ENCODE data around the gene TBL1X. TPM values are rescaled to one million over a fixed set of nuclear protein-coding genes. Genes with fewer than 3 reads are reported as not detected.

Gene TBL1X
- total and polyA plus RNA-seq, 2 of the 4 experiments (the other 2 are of a cell fraction), result 16.2 to 20.8 TPM

DNA sequence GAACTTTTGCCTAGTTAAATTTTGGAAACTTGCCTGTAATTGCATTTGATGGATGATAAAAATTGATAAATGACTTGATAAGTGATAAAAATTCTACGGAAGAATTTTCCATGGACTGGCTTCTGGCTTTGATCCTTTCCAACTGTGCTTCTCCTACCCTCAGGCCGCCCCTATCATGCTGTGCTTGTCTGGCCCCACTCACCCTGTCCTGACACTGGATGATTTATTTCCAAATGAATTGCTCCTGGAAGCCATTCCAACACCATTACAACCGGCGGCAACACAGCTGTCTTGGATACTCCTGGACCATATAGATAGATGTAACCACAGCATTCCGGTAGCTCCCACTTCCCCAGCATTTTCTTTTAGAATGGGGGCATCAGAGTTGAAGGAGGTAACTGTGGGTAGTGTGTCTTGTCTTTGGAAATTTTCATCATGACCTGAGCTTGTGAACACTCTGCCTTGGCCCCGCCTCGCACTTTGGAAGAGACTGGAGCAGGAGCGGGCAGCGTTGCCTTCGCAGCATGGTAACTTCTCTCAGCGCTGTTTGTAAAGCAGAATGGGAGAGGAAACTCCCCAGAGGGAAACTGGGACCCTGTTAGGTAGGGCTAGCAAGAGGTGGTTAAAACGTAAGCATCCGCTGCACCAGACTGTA is 77.4 kb downstream of the TBL1X start:
- Histone ChIP-seq H3K9me3 (ENCODE audit: control insufficient read depth, insufficient read depth, low read length) (no peaks in the 10 kb centered on the region; the same call in 1 of the 2 replicates), H2BK15ac (ENCODE audit: low read depth, low read length) (no peak overlapping the region), H3K4ac (ENCODE audit: low read depth, low read length) (no peak overlapping the region), H3K4me1 (ENCODE audit: control insufficient read depth, insufficient read depth, low read length) (no peaks in the 10 kb centered on the region), H4K8ac (ENCODE audit: low read depth in 2 of 2, low read length in 2 of 2) (no peak overlapping the region), H2AK9ac (replicated peaks; ENCODE audit: low read depth, low read length, poor library complexity) (no peak overlapping the region), H2BK5ac (ENCODE audit: low read depth, low read length, poor library complexity, severe bottlenecking) (no peak overlapping the region), H3K27me3 (ENCODE audit: control insufficient read depth, insufficient read depth, low read length) (no peaks in the 10 kb centered on the region), H3K36me3 (ENCODE audit: control insufficient read depth, insufficient read depth, low read length) (no peaks in the 10 kb centered on the region; the same call in none of the 2 replicates), H4K5ac (ENCODE audit: low read depth, low read length) (no peak overlapping the region), H3K18ac (ENCODE audit: low read depth, low read length) (no peak overlapping the region), H3K4me2 (ENCODE audit: low read depth, low read length) (no peak overlapping the region), H2BK20ac (ENCODE audit: low read depth, low read length) (no peak overlapping the region), H4K91ac (ENCODE audit: insufficient read depth, low read depth, low read length) (no peak overlapping the region), H3K9ac (ENCODE audit: low read depth, low read length) (no peak overlapping the region), H4K20me1 (ENCODE audit: insufficient read depth, low read length) (peaks cover 19% of the 10 kb centered on the region), H3K79me1 (ENCODE audit: low read depth in 1 of 2, low read length in 2 of 2) (peaks cover 25 to 57% of the 10 kb centered on the region in 2 experiments), H3K23ac (ENCODE audit: low read depth, low read length) (no peak overlapping the region), H2AK5ac (ENCODE audit: low read depth, low read length) (no peak overlapping the region), H2BK120ac (ENCODE audit: low read depth, low read length) (no peak overlapping the region), H3K9me1 (ENCODE audit: insufficient read depth, low read length) (peaks cover 4% of the 10 kb centered on the region; the same call in 1 of the 2 replicates), H2AFZ (replicated peaks; ENCODE audit: low read length, poor library complexity) (no peak overlapping the region), H3K14ac (replicated peaks; ENCODE audit: low read depth, low read length) (no peak overlapping the region), H3K56ac (ENCODE audit: extremely low read depth, insufficient read depth, low read length) (no peak overlapping the region), H3K27ac (ENCODE audit: insufficient read depth, low read length) (no peak overlapping the region), H3K4me3 (ENCODE audit: insufficient read depth, low read depth, low read length) (no peak overlapping the region)
- in situ Hi-C loops (cut with MboI; ENCODE audit: low sequenced_read_pairs) (no loop called here), dilution Hi-C loops (cut with HindIII; ENCODE audit: low sequenced_read_pairs, unreplicated experiment) (no loop called here), intact Hi-C loops (cut with micrococcal nuclease) (no loop called here)
- ATAC-seq (ENCODE audit: low read depth), result no peak
- no peak for DNase-seq
- ChIA-PET POLR2A (ENCODE audit: unreplicated experiment) (no interaction called here), CTCF (no interaction called here)
- 96% methylated on average over 4 of the region's 13 CpGs; no CpG with 5 or more reads in 1 of the 2 experiments for WGBS, 2 experiments (ENCODE audit: extremely low coverage in 2 of 2, insufficient read length in 1 of 2)
- TF ChIP-seq CTCF (conservative IDR thresholded peaks at IDR 0.05; ENCODE audit: low read depth, low read length), result no peak
- TF ChIP-seq RCOR1 (IDR thresholded peaks at IDR 0.05; ENCODE audit: insufficient replicate concordance, low read length), result no peak
- no peak for TF ChIP-seq CEBPB (IDR thresholded peaks at IDR 0.05; ENCODE audit: low read depth, low read length)
- no peak for TF ChIP-seq POLR2A (IDR thresholded peaks at IDR 0.05; ENCODE audit: low read depth, low read length)
- no peak for TF ChIP-seq NFE2L2 (IDR thresholded peaks at IDR 0.05; ENCODE audit: low read depth, low read length)
- TF ChIP-seq RAD21 (IDR thresholded peaks at IDR 0.05; ENCODE audit: low read length), result no peak
- TF ChIP-seq, protein P1, sequence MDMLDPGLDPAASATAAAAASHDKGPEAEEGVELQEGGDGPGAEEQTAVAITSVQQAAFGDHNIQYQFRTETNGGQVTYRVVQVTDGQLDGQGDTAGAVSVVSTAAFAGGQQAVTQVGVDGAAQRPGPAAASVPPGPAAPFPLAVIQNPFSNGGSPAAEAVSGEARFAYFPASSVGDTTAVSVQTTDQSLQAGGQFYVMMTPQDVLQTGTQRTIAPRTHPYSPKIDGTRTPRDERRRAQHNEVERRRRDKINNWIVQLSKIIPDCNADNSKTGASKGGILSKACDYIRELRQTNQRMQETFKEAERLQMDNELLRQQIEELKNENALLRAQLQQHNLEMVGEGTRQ (IDR thresholded peaks at IDR 0.05; ENCODE audit: low read depth, low read length), result no peak
- TF ChIP-seq SMC3 (IDR thresholded peaks at IDR 0.05; ENCODE audit: low read depth, low read length), result no peak
- TF ChIP-seq MXI1 (IDR thresholded peaks at IDR 0.05; ENCODE audit: borderline replicate concordance, low read depth, low read length), result no peak
- TF ChIP-seq FOS (IDR thresholded peaks at IDR 0.05; ENCODE audit: low read depth, low read length), result no peak
- no peak for TF ChIP-seq MAFK (IDR thresholded peaks at IDR 0.05; ENCODE audit: low read depth, low read length)
- TF ChIP-seq RFX5 (IDR thresholded peaks at IDR 0.05; ENCODE audit: low read depth, low read length), result no peak
- TF ChIP-seq, protein P2, sequence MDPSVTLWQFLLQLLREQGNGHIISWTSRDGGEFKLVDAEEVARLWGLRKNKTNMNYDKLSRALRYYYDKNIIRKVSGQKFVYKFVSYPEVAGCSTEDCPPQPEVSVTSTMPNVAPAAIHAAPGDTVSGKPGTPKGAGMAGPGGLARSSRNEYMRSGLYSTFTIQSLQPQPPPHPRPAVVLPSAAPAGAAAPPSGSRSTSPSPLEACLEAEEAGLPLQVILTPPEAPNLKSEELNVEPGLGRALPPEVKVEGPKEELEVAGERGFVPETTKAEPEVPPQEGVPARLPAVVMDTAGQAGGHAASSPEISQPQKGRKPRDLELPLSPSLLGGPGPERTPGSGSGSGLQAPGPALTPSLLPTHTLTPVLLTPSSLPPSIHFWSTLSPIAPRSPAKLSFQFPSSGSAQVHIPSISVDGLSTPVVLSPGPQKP (IDR thresholded peaks at IDR 0.05; ENCODE audit: borderline replicate concordance, low read depth, low read length), result no peak
- no peak for TF ChIP-seq BHLHE40 (IDR thresholded peaks at IDR 0.05; ENCODE audit: low read depth, low read length)
- no TSS peak for BruUV-seq (replicated peaks)

Measured in IMR-90 (cell line).